Lower leg skin (tissue), 4 donors: Measurements from ENCODE around the gene CRAT. TPM values are rescaled to one million over a fixed set of nuclear protein-coding genes. Genes with fewer than 3 reads are reported as not detected.

Source experiments
- DNase-seq, 2 donors: peaks; one replicate each; pipeline ENCODE4 v3.0.0-alpha.2; 2019; ENCODE audit warnings: low spot score in 2 of 2
- H3K4me3 ChIP-seq: fragments of 200-600 bp; sonication (generic); 2 replicates; pipeline ENCODE4 v1.5.1; 2017; ENCODE audit warnings: mild to moderate bottlenecking, low read depth; ENCODE audit not compliant: poor library complexity, severe bottlenecking
- POLR2A ChIP-seq, 2 donors: fragments of 450-650 bp; IDR thresholded peaks; one replicate each; pipeline ENCODE4 v1.6.1; 2016 to 2017; ENCODE audit warnings: antibody characterized with exemption in 2 of 2, mild to moderate bottlenecking in 1 of 2, moderate library complexity in 1 of 2
- WGBS, 2 donors: methylation state at CpG; one replicate each; pipeline ENCODE4 v1.1.5; 2018; 5-methylcytosine and 5-hydroxymethylcytosine counted together
- intact Hi-C: fragments of 100-400 bp; cut with DNase I; formaldehyde crosslinking; loops from one replicate; pipeline ENCODE4 v1.15.0; 2023; ENCODE audit warnings: low total_unique reads
- total RNA-seq, 4 donors: library from RNA; depleted of rRNA; stranded (reverse); fragments of >200 nt; gene quantifications; one replicate each; pipeline ENCODE4 v1.1.0, GENCODE V29; 2016
- TF ChIP-seq, protein P1 (sequence below), 3 donors: fragments of 450-650 bp; IDR thresholded peaks; one replicate each; pipeline ENCODE4 v1.5.1; 2016; ENCODE audit warnings: antibody characterized with exemption in 3 of 3, mild to moderate bottlenecking in 3 of 3, moderate library complexity in 2 of 3

CRAT gene
- total RNA-seq, 4 donors from 2014 or later: 13.7 to 78.2 (median 31.3) TPM

DNA sequence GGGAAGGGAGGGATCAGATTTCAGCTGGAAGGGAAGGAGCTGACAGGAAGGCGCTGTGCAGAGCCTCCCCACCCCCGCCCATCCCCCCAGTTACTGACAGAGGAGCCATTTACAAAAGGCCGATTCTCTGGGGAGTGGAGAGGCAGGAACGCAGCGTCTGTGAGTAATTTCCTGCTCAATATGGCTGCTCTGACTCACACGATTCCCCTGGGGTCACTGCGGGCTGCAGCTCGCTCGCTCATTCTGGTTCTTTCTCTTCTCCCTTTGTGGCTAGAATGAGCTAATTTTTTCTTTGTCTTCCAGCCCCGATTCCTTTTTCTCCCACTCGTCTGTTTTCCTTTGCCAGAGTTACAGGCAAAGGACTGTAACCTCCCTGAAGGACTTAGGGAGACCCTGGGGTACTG is 29.4 kb upstream of the CRAT start:
- TF ChIP-seq, protein P1, sequence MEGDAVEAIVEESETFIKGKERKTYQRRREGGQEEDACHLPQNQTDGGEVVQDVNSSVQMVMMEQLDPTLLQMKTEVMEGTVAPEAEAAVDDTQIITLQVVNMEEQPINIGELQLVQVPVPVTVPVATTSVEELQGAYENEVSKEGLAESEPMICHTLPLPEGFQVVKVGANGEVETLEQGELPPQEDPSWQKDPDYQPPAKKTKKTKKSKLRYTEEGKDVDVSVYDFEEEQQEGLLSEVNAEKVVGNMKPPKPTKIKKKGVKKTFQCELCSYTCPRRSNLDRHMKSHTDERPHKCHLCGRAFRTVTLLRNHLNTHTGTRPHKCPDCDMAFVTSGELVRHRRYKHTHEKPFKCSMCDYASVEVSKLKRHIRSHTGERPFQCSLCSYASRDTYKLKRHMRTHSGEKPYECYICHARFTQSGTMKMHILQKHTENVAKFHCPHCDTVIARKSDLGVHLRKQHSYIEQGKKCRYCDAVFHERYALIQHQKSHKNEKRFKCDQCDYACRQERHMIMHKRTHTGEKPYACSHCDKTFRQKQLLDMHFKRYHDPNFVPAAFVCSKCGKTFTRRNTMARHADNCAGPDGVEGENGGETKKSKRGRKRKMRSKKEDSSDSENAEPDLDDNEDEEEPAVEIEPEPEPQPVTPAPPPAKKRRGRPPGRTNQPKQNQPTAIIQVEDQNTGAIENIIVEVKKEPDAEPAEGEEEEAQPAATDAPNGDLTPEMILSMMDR (IDR thresholded peaks at IDR 0.05): no peak
- TF ChIP-seq POLR2A (IDR thresholded peaks at IDR 0.05): no peak
- intact Hi-C loops: loop anchor here (5.0 to 10.0 kb wide), 2 partner anchors 472 to 635 kb away; no protein-coding TSS in a partner anchor
- 0 to 1% methylated on average over 11 of the region's 11 CpGs for WGBS, 2 donors
- peak overlapping the region; percentile 16 for H3K4me3 ChIP-seq
- peak; percentile 95 to 97 for DNase-seq

DNA sequence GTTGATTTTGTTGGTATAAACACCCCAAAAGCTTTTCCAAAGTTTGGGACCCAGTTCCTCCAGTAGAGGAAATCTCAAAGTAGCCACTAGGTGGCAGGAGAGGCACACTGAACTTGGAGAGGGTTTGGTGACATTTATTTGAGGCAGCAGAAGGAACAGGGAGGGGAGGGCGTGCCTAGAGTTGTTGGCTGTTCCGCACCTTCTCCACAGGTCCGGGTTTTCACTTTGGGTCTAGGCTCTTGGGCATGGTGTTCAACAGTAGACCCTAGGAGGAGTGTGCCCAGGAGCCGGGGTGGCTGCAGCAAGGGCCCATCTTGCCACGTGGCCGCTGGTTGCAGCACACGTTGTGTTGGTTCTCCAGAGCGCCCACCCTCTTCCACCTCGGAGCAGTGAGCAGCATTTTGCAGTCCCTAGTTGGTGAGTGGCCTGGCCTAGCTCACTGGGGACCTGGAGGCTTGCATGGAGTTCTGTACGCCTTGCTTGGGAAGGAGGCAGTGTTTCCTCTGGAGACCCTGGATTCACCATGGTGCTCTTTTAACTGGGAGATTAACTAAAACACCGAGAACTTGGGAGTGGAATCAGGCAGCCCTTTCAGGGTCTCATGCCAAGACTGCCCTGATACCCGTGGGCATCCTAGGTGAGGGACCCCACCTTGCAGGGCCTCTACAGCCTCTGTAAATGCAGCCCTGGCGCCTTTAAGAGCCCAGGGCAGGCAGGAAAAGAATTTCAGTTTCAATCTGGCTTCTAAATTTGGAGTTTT is 28.8 kb upstream of the CRAT start:
- peak; percentile 90 to 94 for DNase-seq
- WGBS, 2 donors: 0% methylated on average over 11 to 13 of the region's 13 CpGs
- H3K4me3 ChIP-seq: no peak overlapping the region
- intact Hi-C loops: loop anchor here (5.0 to 10.0 kb wide), 2 partner anchors 473 to 635 kb away; no protein-coding TSS in a partner anchor
- no peak for TF ChIP-seq POLR2A (IDR thresholded peaks at IDR 0.05)
- TF ChIP-seq, protein P1 (IDR thresholded peaks at IDR 0.05): peak in 1 of 3 donors; percentile 94

DNA sequence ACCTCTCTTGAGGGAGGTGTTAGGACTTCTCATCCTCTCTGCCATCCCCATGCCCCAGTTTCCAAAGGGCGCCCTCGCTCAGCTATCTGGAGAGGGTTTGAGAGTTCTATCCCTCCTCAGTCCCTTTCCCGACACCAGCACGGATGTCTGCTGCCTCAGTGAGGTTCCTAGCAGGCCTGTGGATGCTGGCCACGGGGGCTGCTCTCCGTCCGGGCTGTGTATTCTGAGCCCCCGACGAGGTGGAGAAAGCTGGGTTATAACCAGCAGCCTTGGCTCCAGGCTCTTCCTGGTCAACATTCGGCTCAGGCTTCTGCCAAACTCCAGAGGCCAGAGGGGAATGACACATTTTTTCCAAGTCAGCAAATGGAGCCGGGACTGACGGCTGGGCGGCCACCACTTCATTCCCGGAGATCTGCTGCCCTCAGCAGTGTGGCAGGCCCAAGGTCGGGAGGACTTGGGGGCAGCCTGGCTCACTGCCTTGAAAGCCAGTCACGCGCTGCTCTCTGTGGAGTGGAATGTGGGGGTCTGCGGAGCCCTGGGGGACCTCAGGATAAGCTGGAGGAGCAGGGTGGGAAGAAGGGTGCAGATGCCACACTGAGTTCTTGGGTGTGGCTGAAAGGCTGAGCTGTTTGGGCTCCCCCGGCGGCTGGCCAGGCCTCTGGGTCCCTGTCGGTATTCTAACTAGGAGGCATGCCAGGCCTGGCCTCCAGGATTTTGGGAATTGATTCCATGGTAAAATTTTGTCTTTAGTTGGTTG is 28.1 kb upstream of the CRAT start:
- intact Hi-C loops: loop anchor here (5.0 to 10.0 kb wide), 2 partner anchors 474 to 636 kb away; no protein-coding TSS in a partner anchor
- DNase-seq: peak; percentile 66 to 93
- TF ChIP-seq, protein P1 (IDR thresholded peaks at IDR 0.05): no peak
- no peak for TF ChIP-seq POLR2A (IDR thresholded peaks at IDR 0.05)
- H3K4me3 ChIP-seq: no peak overlapping the region
- 36 to 41% methylated on average over 21 of the region's 21 CpGs for WGBS, 2 donors

DNA sequence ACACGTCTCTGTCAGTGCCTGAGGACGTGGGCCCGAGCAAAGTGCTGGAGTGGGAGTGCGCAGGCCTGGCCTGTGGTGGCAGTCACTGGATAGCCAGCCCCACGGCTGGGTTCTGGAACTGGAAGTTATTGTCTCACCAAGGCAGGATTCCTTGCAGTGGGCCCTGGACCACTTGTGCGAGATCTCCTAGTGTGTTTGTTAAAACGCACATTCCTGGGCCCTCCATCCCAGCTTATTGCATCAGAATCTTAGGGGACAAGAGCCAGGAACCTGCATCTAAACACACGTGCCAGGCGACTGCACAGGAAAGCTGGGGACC is 27.5 kb upstream of the CRAT start:
- intact Hi-C loops: loop anchor here (5.0 to 10.0 kb wide), 2 partner anchors 474 to 637 kb away; no protein-coding TSS in a partner anchor
- no peak for TF ChIP-seq POLR2A (IDR thresholded peaks at IDR 0.05)
- TF ChIP-seq, protein P1 (IDR thresholded peaks at IDR 0.05): no peak
- WGBS, 2 donors: 62 to 78% methylated on average over 9 of the region's 9 CpGs
- no peak for DNase-seq
- H3K4me3 ChIP-seq: no peak overlapping the region

DNA sequence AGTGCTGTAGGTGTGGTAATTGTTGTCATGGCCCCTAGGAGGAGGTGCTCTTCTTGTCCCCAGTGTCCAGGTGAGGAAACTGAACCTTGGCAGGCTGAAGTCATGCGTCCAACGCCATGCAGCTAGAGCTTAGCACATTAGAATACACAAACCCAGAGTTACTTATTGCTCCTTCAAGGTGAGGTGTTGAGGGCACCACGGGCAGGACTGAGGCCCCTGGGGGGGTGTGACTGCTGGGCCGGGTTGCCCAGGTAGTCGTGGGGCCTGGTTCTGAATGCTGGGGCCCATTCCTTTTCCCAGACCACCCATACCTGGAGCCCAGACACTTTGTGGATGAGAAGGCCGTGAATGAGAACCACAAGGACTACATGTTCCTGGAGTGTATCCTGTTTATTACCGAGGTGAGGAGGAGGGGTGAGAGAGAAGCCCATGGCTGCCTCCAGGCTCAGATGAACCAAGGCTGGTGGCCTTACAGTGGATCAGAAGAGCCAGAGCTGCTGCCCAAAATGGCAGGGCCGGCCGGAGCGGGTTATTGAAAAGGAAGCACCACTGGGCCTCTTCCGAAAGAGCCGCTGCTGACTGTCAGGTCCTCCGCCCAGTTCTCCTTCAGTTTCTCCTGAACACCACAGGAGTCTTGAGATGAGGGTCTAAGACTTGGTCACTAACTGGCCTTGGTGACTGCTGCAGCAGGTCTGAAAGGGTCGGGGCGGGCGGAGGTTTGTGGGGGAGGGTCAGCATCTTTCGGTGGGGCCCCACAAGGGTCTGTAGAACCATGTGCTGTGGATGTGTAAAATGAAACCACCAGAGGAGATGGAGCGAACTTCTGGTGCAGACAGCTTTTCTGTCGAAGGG is 26.9 kb upstream of the CRAT start:
- 79 to 81% methylated on average over 19 of the region's 19 CpGs for WGBS, 2 donors
- no peak overlapping the region for H3K4me3 ChIP-seq
- no peak for DNase-seq
- TF ChIP-seq POLR2A (IDR thresholded peaks at IDR 0.05): no peak
- TF ChIP-seq, protein P1 (IDR thresholded peaks at IDR 0.05): no peak
- intact Hi-C loops: loop anchor here (5.0 to 10.0 kb wide), 2 partner anchors 475 to 637 kb away; no protein-coding TSS in a partner anchor
